Activated naive CD8-positive, alpha-beta T cell treated with anti-CD3 and anti-CD28 coated beads, Interleukin-2, amount 10 ng/mL, durations not matched to agents 7 days and 5 days (primary cell): ENCODE measurements around the gene EPB41L2. TPM values are rescaled to one million over a fixed set of nuclear protein-coding genes. Genes with fewer than 3 reads are reported as not detected.
A peak's percentile ranks its signal among the peaks of the same experiment; 100 is the strongest.

Source experiments
- ATAC-seq: fragments of 150-1000 bp; cut with Tn5 transposase; one replicate; pipeline ENCODE4 v1.10.0; 2021; ENCODE audit warnings: low read depth, moderate library complexity
- POLR2A ChIA-PET: fragments of 350-600 bp; sonication (Branson Sonifier 250); formaldehyde crosslinking; loops from one replicate; lab custom pipeline; 2021; ENCODE audit warnings: antibody characterized with exemption; lab: Charles Lee
- DNase-seq: peaks from one replicate; pipeline ENCODE4 v3.0.0; 2021
- H3K27ac Mint-ChIP-seq: one replicate; pipeline ENCODE4 v1.8.0; 2022; ENCODE audit warnings: mild to moderate bottlenecking, mixed read lengths
- H3K27me3 Mint-ChIP-seq: one replicate; pipeline ENCODE4 v1.8.0; 2022; ENCODE audit warnings: mild to moderate bottlenecking, moderate library complexity, mixed read lengths
- H3K36me3 Mint-ChIP-seq: one replicate; pipeline ENCODE4 v1.8.0; 2021; ENCODE audit warnings: mild to moderate bottlenecking, mixed read lengths
- H3K4me1 Mint-ChIP-seq: one replicate; pipeline ENCODE4 v1.8.0; 2021; ENCODE audit warnings: mixed read lengths
- H3K4me3 Mint-ChIP-seq: one replicate; pipeline ENCODE4 v1.8.0; 2022; ENCODE audit warnings: mild to moderate bottlenecking, moderate library complexity, mixed read lengths
- H3K9me3 Mint-ChIP-seq: one replicate; pipeline ENCODE4 v1.8.0; 2021; ENCODE audit warnings: mixed read lengths
- total RNA-seq, 2 experiments: library from RNA; stranded (reverse); gene quantifications; one replicate each; pipeline ENCODE4 v1.2.3, GENCODE V29; 2021

The EPB41L2 gene
- total RNA-seq, 2 experiments from 2014 or later: 21.6 to 25.4 TPM

- ATAC-seq (no peak), DNase-seq (no peak)
- Mint-ChIP-seq H3K27me3 (peaks cover 5% of the 10 kb centered on the region), H3K4me3 (no peak overlapping the region), H3K9me3 (peaks cover 4% of the 10 kb centered on the region), H3K27ac (no peak overlapping the region), H3K36me3 (no peaks in the 10 kb centered on the region), H3K4me1 (no peaks in the 10 kb centered on the region)
- POLR2A ChIA-PET: no interaction called here
These were observed 10.5 kb upstream of the EPB41L2 start for GRCh38 chr6:131073577-131073976.

GRCh38 chr6:131070061-131070460 is 7.0 kb upstream of the EPB41L2 start:
- peaks cover 6% of the 10 kb centered on the region for H3K9me3 Mint-ChIP-seq
- ATAC-seq: no peak
- no peak overlapping the region for H3K27ac Mint-ChIP-seq
- no peaks in the 10 kb centered on the region for H3K36me3 Mint-ChIP-seq
- H3K27me3 Mint-ChIP-seq: peaks cover 5% of the 10 kb centered on the region
- no peak overlapping the region for H3K4me3 Mint-ChIP-seq
- no peak for DNase-seq
- POLR2A ChIA-PET: no interaction called here
- no peaks in the 10 kb centered on the region for H3K4me1 Mint-ChIP-seq

- H3K27ac Mint-ChIP-seq: no peak overlapping the region
- H3K4me1 Mint-ChIP-seq: peaks cover 3% of the 10 kb centered on the region
- POLR2A ChIA-PET: no interaction called here
- H3K36me3 Mint-ChIP-seq: no peaks in the 10 kb centered on the region
- ATAC-seq (no peak), DNase-seq (no peak)
- peaks cover 5% of the 10 kb centered on the region for H3K27me3 Mint-ChIP-seq
- H3K9me3 Mint-ChIP-seq: peaks cover 6% of the 10 kb centered on the region
- no peak overlapping the region for H3K4me3 Mint-ChIP-seq
These were observed 5.1 kb upstream of the EPB41L2 start for GRCh38 chr6:131068165-131068564.

- H3K27ac Mint-ChIP-seq: no peak overlapping the region
- ATAC-seq: no peak
- H3K36me3 Mint-ChIP-seq: no peaks in the 10 kb centered on the region
- peaks cover 5% of the 10 kb centered on the region for H3K27me3 Mint-ChIP-seq
- no peak for DNase-seq
- no peak overlapping the region for H3K4me3 Mint-ChIP-seq
- POLR2A ChIA-PET: no interaction called here
- H3K4me1 Mint-ChIP-seq: peaks cover 3% of the 10 kb centered on the region
- peaks cover 6% of the 10 kb centered on the region for H3K9me3 Mint-ChIP-seq
These were observed 4.5 kb upstream of the EPB41L2 start for GRCh38 chr6:131067521-131067920.

- Mint-ChIP-seq H3K27me3 (peaks cover 8% of the 10 kb centered on the region), H3K27ac (no peak overlapping the region), H3K9me3 (peaks cover 4% of the 10 kb centered on the region), H3K36me3 (no peaks in the 10 kb centered on the region), H3K4me1 (peaks cover 12% of the 10 kb centered on the region), H3K4me3 (no peak overlapping the region)
- ATAC-seq: no peak
- POLR2A ChIA-PET: no interaction called here
- DNase-seq: no peak
These were observed 2.8 kb upstream of the EPB41L2 start for GRCh38 chr6:131065824-131066171.

GRCh38 chr6:131065112-131065823 is 2.2 kb upstream of the EPB41L2 start:
- no peak overlapping the region for H3K4me3 Mint-ChIP-seq
- ATAC-seq: no peak
- peaks cover 2% of the 10 kb centered on the region for H3K9me3 Mint-ChIP-seq
- peaks cover 5% of the 10 kb centered on the region for H3K27me3 Mint-ChIP-seq
- POLR2A ChIA-PET: interaction anchor here (0.6 kb wide), 1 partner anchor 20 kb away, joined by 3 read pairs; no protein-coding TSS in a partner anchor
- H3K27ac Mint-ChIP-seq: no peak overlapping the region
- no peaks in the 10 kb centered on the region for H3K36me3 Mint-ChIP-seq
- H3K4me1 Mint-ChIP-seq: peaks cover 14% of the 10 kb centered on the region
- no peak for DNase-seq

- Mint-ChIP-seq H3K27ac (no peak overlapping the region), H3K4me1 (peaks cover 14% of the 10 kb centered on the region), H3K27me3 (peaks cover 3% of the 10 kb centered on the region), H3K9me3 (peaks cover 2% of the 10 kb centered on the region), H3K36me3 (no peaks in the 10 kb centered on the region), H3K4me3 (peak overlapping the region; percentile 74)
- DNase-seq (no peak), ATAC-seq (no peak)
- POLR2A ChIA-PET: no interaction called here
These were observed 773 bp upstream of the EPB41L2 start for GRCh38 chr6:131063764-131064272.

- Mint-ChIP-seq H3K9me3 (peaks cover 3% of the 10 kb centered on the region), H3K4me3 (peak overlapping the region; percentile 84), H3K4me1 (peaks cover 14% of the 10 kb centered on the region), H3K27me3 (peaks cover 3% of the 10 kb centered on the region), H3K27ac (no peak overlapping the region), H3K36me3 (no peaks in the 10 kb centered on the region)
- DNase-seq (peak; percentile 54), ATAC-seq (peak; percentile 56)
- POLR2A ChIA-PET: interaction anchor here (0.7 kb wide), 1 partner anchor 105 kb away, joined by 3 read pairs; no protein-coding TSS in a partner anchor
These were observed 611 bp downstream of the EPB41L2 start for GRCh38 chr6:131062241-131063027.

GRCh38 chr6:131061751-131062119 is 1.3 kb downstream of the EPB41L2 start:
- DNase-seq: no peak
- H3K4me1 Mint-ChIP-seq: peaks cover 15% of the 10 kb centered on the region
- POLR2A ChIA-PET: no interaction called here

GRCh38 chr6:131061041-131061750 is 1.8 kb downstream of the EPB41L2 start:
- H3K4me3 Mint-ChIP-seq: peak overlapping the region; percentile 77
- peaks cover 8% of the 10 kb centered on the region for H3K9me3 Mint-ChIP-seq
- DNase-seq (no peak), ATAC-seq (no peak)
- peaks cover 3% of the 10 kb centered on the region for H3K36me3 Mint-ChIP-seq
- POLR2A ChIA-PET: no interaction called here
- H3K4me1 Mint-ChIP-seq: peaks cover 15% of the 10 kb centered on the region
- H3K27me3 Mint-ChIP-seq: peaks cover 3% of the 10 kb centered on the region
- no peak overlapping the region for H3K27ac Mint-ChIP-seq

More at GRCh38 chr6:131061751-131062119, 1.3 kb downstream of the EPB41L2 start:
- peaks cover 3% of the 10 kb centered on the region for H3K27me3 Mint-ChIP-seq
- H3K4me3 Mint-ChIP-seq: peak overlapping the region; percentile 77
- peaks cover 7% of the 10 kb centered on the region for H3K9me3 Mint-ChIP-seq
- H3K27ac Mint-ChIP-seq: no peak overlapping the region
- H3K36me3 Mint-ChIP-seq: peaks cover 3% of the 10 kb centered on the region
- ATAC-seq: no peak

- peaks cover 11% of the 10 kb centered on the region for H3K9me3 Mint-ChIP-seq
- POLR2A ChIA-PET: no interaction called here
- no peak overlapping the region for H3K4me3 Mint-ChIP-seq
- ATAC-seq (no peak), DNase-seq (no peak)
- H3K27me3 Mint-ChIP-seq: peaks cover 3% of the 10 kb centered on the region
- H3K4me1 Mint-ChIP-seq: peaks cover 15% of the 10 kb centered on the region
- peaks cover 3% of the 10 kb centered on the region for H3K36me3 Mint-ChIP-seq
- H3K27ac Mint-ChIP-seq: no peak overlapping the region
These were observed 2.7 kb downstream of the EPB41L2 start for GRCh38 chr6:131060311-131060710.

- Mint-ChIP-seq H3K4me3 (no peak overlapping the region), H3K27me3 (peaks cover 3% of the 10 kb centered on the region), H3K27ac (no peak overlapping the region), H3K4me1 (peaks cover 15% of the 10 kb centered on the region), H3K36me3 (peaks cover 5% of the 10 kb centered on the region), H3K9me3 (peaks cover 13% of the 10 kb centered on the region)
- POLR2A ChIA-PET: interaction anchor here (0.6 kb wide), 1 partner anchor 57 kb away, joined by 3 read pairs; no protein-coding TSS in a partner anchor
- ATAC-seq (no peak), DNase-seq (no peak)
These were observed 3.6 kb downstream of the EPB41L2 start for GRCh38 chr6:131059486-131059885.

GRCh38 chr6:131058236-131058635 is 4.8 kb downstream of the EPB41L2 start:
- H3K27me3 Mint-ChIP-seq: peaks cover 3% of the 10 kb centered on the region
- POLR2A ChIA-PET: no interaction called here
- peaks cover 12% of the 10 kb centered on the region for H3K4me1 Mint-ChIP-seq
- no peak for ATAC-seq
- peaks cover 12% of the 10 kb centered on the region for H3K36me3 Mint-ChIP-seq
- no peak overlapping the region for H3K27ac Mint-ChIP-seq
- H3K9me3 Mint-ChIP-seq: peaks cover 21% of the 10 kb centered on the region
- no peak for DNase-seq
- no peak overlapping the region for H3K4me3 Mint-ChIP-seq
